Right lobe of liver (tissue), 4 donors: ENCODE results near the gene CDH1.

ENCODE experiments used
- CTCF ChIP-seq, 4 donors: fragments of 200-600 bp in 3 of 4; fragments of 450-650 bp in 1 of 4; IDR thresholded peaks; one replicate each; pipeline versions ENCODE4 v1.5.1 to v1.8.0; 2016 to 2022; ENCODE audit warnings: antibody characterized with exemption in 4 of 4, mild to moderate bottlenecking in 2 of 4
- POLR2A ChIP-seq: fragments of 450-650 bp; IDR thresholded peaks from one replicate; pipeline ENCODE4 v1.6.1; 2017; ENCODE audit warnings: antibody characterized with exemption, mild to moderate bottlenecking
- donor health status: DM: no; HTN: no; CAD: no.
- donor health status: DM: no; HTN: no; CAD: no.
- donor health status: DM: no; HTN: yes; CAD: no.

DNA sequence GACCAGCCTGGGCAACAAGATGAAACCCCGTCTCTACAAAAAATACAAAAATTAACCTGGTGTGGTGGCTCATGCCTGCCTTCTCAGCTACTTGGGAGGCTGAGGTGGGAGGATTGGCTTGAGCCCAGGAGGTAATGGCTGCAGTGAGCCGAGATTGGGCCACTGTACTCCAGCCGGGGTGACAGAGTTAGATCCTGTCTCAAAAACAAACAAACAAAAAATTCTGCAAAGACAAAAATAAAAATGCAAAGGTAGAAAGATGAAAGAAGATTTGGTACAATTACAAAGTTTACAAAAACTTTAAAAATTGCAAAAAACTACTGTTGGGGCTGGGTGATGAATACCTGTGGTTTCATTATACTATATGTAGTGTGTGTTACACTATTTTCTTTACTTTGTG, 5.5 kb upstream of the CDH1 start:
- TF ChIP-seq POLR2A (no peak), CTCF (IDR thresholded peaks at IDR 0.05) (no peak)
